ENCODE data around the gene MRTFA. TPM values are rescaled to one million over a fixed set of nuclear protein-coding genes. Genes with fewer than 3 reads are reported as not detected.
A peak's percentile ranks its signal among the peaks of the same experiment; 100 is the strongest.

The MRTFA gene
- total RNA-seq, 1 experiment from 2014 or later, result 52.7 TPM

DNA sequence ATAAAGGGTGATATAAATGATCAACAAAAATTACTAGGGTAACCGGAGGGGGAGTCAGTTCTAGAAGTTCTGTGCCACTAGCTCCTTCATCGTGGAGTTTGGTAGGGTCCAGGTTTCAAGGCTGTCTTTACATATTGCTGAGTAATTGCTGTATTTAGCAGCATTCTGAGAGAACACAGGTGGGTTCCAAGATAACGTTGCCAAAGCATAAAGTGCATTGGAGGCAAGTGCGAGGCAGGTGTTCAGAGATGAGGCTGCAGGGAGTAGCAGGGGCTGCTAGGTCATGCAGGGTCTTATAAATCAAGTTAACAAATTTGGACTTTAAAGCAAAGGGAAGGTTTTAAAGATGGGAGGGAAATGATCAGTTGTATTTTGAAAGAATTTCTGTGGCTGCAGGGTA is 248.3 kb downstream of the MRTFA start:
- no TSS peak for BruUV-seq (replicated peaks)
- ChIA-PET CTCF (interaction anchor here (1.3 kb wide), 1 partner anchor 9 kb away, joined by 3 read pairs; no protein-coding TSS in a partner anchor), POLR2A (no interaction called here)
- TF ChIP-seq, protein P1, sequence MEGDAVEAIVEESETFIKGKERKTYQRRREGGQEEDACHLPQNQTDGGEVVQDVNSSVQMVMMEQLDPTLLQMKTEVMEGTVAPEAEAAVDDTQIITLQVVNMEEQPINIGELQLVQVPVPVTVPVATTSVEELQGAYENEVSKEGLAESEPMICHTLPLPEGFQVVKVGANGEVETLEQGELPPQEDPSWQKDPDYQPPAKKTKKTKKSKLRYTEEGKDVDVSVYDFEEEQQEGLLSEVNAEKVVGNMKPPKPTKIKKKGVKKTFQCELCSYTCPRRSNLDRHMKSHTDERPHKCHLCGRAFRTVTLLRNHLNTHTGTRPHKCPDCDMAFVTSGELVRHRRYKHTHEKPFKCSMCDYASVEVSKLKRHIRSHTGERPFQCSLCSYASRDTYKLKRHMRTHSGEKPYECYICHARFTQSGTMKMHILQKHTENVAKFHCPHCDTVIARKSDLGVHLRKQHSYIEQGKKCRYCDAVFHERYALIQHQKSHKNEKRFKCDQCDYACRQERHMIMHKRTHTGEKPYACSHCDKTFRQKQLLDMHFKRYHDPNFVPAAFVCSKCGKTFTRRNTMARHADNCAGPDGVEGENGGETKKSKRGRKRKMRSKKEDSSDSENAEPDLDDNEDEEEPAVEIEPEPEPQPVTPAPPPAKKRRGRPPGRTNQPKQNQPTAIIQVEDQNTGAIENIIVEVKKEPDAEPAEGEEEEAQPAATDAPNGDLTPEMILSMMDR (IDR thresholded peaks at IDR 0.05; ENCODE audit: unreplicated experiment), result no peak
- no peak for DNase-seq (ENCODE audit: unreplicated experiment)
- Mint-ChIP-seq H3K27me3 (ENCODE audit: insufficient read depth, unreplicated experiment) (no peaks in the 10 kb centered on the region), H3K4me1 (ENCODE audit: insufficient read depth, unreplicated experiment) (peaks cover 11% of the 10 kb centered on the region), H3K9me3 (ENCODE audit: unreplicated experiment) (no peaks in the 10 kb centered on the region), H3K4me3 (ENCODE audit: unreplicated experiment) (no peak overlapping the region), H3K27ac (ENCODE audit: low read depth, unreplicated experiment) (no peak overlapping the region), H3K36me3 (ENCODE audit: insufficient read depth, unreplicated experiment) (no peaks in the 10 kb centered on the region)
- intact Hi-C loops (cut with micrococcal nuclease), result no loop called here

- H3K27ac Mint-ChIP-seq (ENCODE audit: low read depth, unreplicated experiment), result no peak overlapping the region
- no peak for DNase-seq (ENCODE audit: unreplicated experiment)
- intact Hi-C loops (cut with micrococcal nuclease), result no loop called here
Measured at GRCh38 chr22:40387746-40388145, 248.8 kb downstream of the MRTFA start.

DNA sequence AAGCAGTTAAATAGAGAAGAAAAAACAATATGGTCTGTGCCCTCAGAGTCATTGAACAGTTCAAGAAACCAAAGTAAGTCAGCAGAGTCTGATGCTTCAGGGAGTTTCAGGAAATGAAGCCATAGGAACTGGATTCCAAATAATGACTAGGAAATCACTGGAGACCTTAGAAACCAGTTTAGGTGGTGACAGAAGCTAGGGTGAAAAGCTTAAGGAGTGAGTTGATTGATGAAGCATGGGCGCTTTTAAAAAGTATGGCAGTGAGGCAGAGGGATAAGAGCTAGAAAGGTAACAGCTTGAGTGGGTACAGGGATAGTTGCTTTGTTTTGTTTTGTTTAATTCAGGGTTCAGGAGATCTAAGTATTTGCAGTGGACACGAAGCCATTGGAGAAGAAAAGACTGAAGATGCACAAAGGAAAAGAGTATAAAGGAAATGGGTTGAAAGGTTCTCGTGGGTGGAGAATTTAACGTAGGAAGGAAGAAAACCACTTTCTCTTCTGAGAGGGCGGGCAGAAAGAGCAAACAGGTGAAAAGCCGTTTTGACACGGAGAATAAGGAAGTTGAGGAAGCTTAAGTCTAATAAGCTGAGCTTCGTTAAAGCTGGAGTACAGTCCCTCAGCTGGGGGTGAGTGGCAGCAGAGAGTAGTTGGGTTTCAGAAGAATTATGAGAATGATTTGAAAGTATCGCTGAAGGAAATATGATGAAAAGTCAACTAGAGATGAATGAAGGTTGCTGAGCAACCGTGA is 251.3 kb downstream of the MRTFA start:
- no TSS peak for BruUV-seq (replicated peaks)
- Mint-ChIP-seq H3K27ac (ENCODE audit: low read depth, unreplicated experiment) (no peak overlapping the region), H3K27me3 (ENCODE audit: insufficient read depth, unreplicated experiment) (no peaks in the 10 kb centered on the region), H3K36me3 (ENCODE audit: insufficient read depth, unreplicated experiment) (peaks cover 11% of the 10 kb centered on the region), H3K4me3 (ENCODE audit: unreplicated experiment) (no peak overlapping the region), H3K4me1 (ENCODE audit: insufficient read depth, unreplicated experiment) (peaks cover 6% of the 10 kb centered on the region), H3K9me3 (ENCODE audit: unreplicated experiment) (no peaks in the 10 kb centered on the region)
- ChIA-PET CTCF (interaction anchor here (0.6 to 1.0 kb wide), 2 partner anchors 13 to 18 kb away, joined by 3 read pairs; no protein-coding TSS in a partner anchor), POLR2A (interaction anchor here (1.5 kb wide), 1 partner anchor 10 kb away, joined by 3 read pairs; no protein-coding TSS in a partner anchor)
- TF ChIP-seq, protein P1 (IDR thresholded peaks at IDR 0.05; ENCODE audit: unreplicated experiment), result no peak
- intact Hi-C loops (cut with micrococcal nuclease), result no loop called here
- DNase-seq (ENCODE audit: unreplicated experiment), result no peak

More at GRCh38 chr22:40387746-40388145, 248.8 kb downstream of the MRTFA start:
- Mint-ChIP-seq H3K4me1 (ENCODE audit: insufficient read depth, unreplicated experiment) (peaks cover 9% of the 10 kb centered on the region), H3K4me3 (ENCODE audit: unreplicated experiment) (no peak overlapping the region), H3K36me3 (ENCODE audit: insufficient read depth, unreplicated experiment) (no peaks in the 10 kb centered on the region), H3K9me3 (ENCODE audit: unreplicated experiment) (no peaks in the 10 kb centered on the region), H3K27me3 (ENCODE audit: insufficient read depth, unreplicated experiment) (no peaks in the 10 kb centered on the region)
- TF ChIP-seq, protein P1 (IDR thresholded peaks at IDR 0.05; ENCODE audit: unreplicated experiment), result no peak
- ChIA-PET POLR2A (interaction anchor here (1.2 kb wide), 1 partner anchor 320 kb away, joined by 4 read pairs; no protein-coding TSS in a partner anchor), CTCF (interaction anchor here (1.3 kb wide), 1 partner anchor 9 kb away, joined by 3 read pairs; no protein-coding TSS in a partner anchor)
- BruUV-seq (replicated peaks), result no TSS peak

GRCh38 chr22:40383905-40384304 is 252.6 kb downstream of the MRTFA start:
- H3K27ac Mint-ChIP-seq (ENCODE audit: low read depth, unreplicated experiment), result no peak overlapping the region
- TF ChIP-seq, protein P1 (IDR thresholded peaks at IDR 0.05; ENCODE audit: unreplicated experiment), result no peak
- peak; percentile 22 for DNase-seq (ENCODE audit: unreplicated experiment)
- no TSS peak for BruUV-seq (replicated peaks)
- H3K9me3 Mint-ChIP-seq (ENCODE audit: unreplicated experiment), result no peaks in the 10 kb centered on the region
- no peak overlapping the region for H3K4me3 Mint-ChIP-seq (ENCODE audit: unreplicated experiment)
- H3K27me3 Mint-ChIP-seq (ENCODE audit: insufficient read depth, unreplicated experiment), result no peaks in the 10 kb centered on the region
- peaks cover 6% of the 10 kb centered on the region for H3K4me1 Mint-ChIP-seq (ENCODE audit: insufficient read depth, unreplicated experiment)
- ChIA-PET POLR2A (interaction anchor here (0.6 to 0.7 kb wide), 2 partner anchors 35 to 269 kb away, joined by 3 read pairs; no protein-coding TSS in a partner anchor), CTCF (interaction anchor here (1.9 kb wide), 1 partner anchor 37 kb away, joined by 5 read pairs; no protein-coding TSS in a partner anchor)
- H3K36me3 Mint-ChIP-seq (ENCODE audit: insufficient read depth, unreplicated experiment), result peaks cover 11% of the 10 kb centered on the region
- intact Hi-C loops (cut with micrococcal nuclease), result no loop called here
